Astrocyte (in vitro differentiated cells and primary cell): ENCODE measurements around the gene UBAP1.

Experiments used
- EZH2 ChIP-seq: IDR thresholded peaks from 2 replicates; pipeline ENCODE4 v1.6.1; 2012; ENCODE audit warnings: mild to moderate bottlenecking, low read length, inconsistent platforms; ENCODE audit not compliant: insufficient read depth
- TF ChIP-seq, protein P1 (sequence below): IDR thresholded peaks from 2 replicates; pipeline ENCODE4 v1.5.1; 2011; ENCODE audit warnings: low read depth, mild to moderate bottlenecking, inconsistent platforms, low read length, moderate library complexity; ENCODE audit not compliant: insufficient read depth

- TF ChIP-seq, protein P1, sequence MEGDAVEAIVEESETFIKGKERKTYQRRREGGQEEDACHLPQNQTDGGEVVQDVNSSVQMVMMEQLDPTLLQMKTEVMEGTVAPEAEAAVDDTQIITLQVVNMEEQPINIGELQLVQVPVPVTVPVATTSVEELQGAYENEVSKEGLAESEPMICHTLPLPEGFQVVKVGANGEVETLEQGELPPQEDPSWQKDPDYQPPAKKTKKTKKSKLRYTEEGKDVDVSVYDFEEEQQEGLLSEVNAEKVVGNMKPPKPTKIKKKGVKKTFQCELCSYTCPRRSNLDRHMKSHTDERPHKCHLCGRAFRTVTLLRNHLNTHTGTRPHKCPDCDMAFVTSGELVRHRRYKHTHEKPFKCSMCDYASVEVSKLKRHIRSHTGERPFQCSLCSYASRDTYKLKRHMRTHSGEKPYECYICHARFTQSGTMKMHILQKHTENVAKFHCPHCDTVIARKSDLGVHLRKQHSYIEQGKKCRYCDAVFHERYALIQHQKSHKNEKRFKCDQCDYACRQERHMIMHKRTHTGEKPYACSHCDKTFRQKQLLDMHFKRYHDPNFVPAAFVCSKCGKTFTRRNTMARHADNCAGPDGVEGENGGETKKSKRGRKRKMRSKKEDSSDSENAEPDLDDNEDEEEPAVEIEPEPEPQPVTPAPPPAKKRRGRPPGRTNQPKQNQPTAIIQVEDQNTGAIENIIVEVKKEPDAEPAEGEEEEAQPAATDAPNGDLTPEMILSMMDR, result no peak
- TF ChIP-seq EZH2, result no peak
Observed at GRCh38 chr9:34205102-34205501, 26.3 kb downstream of the UBAP1 start.
